ENCODE measurements around the gene TPK1.

TPK1 gene

GRCh38 chr7:144403649-144404061 lies 432.2 kb downstream of the TPK1 start, which contains the start of gene NOBOX:
NOBOX (minus strand) TSS chr7:144403693.
- Histone ChIP-seq H3K36me3 (ENCODE audit: control insufficient read depth in 2 of 2, insufficient read depth in 1 of 2, low read length in 2 of 2) (no peaks in the 10 kb centered on the region), H3K4me3 (ENCODE audit: low read depth, low read length) (no peak within 1 kb of the TSS), H3K9me3 (ENCODE audit: control insufficient read depth, insufficient read depth, low read depth, low read length) (no peaks in the 10 kb centered on the region), H3K27ac (ENCODE audit: extremely low read depth, low read depth, low read length) (no peak within 1 kb of the TSS), H3K4me1 (ENCODE audit: control insufficient read depth, insufficient read depth, low read length) (no peaks in the 10 kb centered on the region)
- ChIA-PET POLR2A (no interaction called here), CTCF (no interaction called here)
- TF ChIP-seq HOXC10 (CRISPR knock-in tag; IDR thresholded peaks at IDR 0.05) (no peak), ZNF664 (tag by site-specific recombination; IDR thresholded peaks at IDR 0.05) (no peak), MZF1 (tag by site-specific recombination; IDR thresholded peaks at IDR 0.05; ENCODE audit: borderline replicate concordance) (no peak), PRDM1 (tag by site-specific recombination; IDR thresholded peaks at IDR 0.05) (no peak), ZNF132 (tag by site-specific recombination; IDR thresholded peaks at IDR 0.05; ENCODE audit: borderline replicate concordance) (no peak)

GRCh38 chr7:144403102-144403501 lies 432.8 kb downstream of the TPK1 start:
- no peak for TF ChIP-seq ZNF585B (tag by site-specific recombination; IDR thresholded peaks at IDR 0.05)
- no peak for TF ChIP-seq ZBTB26 (tag by site-specific recombination; optimal IDR thresholded peaks at IDR 0.05)
- TF ChIP-seq ZNF266 (tag by site-specific recombination; IDR thresholded peaks at IDR 0.05; ENCODE audit: low read depth): no peak
- TF ChIP-seq ZFP3 (tag by site-specific recombination; IDR thresholded peaks at IDR 0.05; ENCODE audit: low read depth): no peak
- no peak for TF ChIP-seq ZNF529 (tag by site-specific recombination; IDR thresholded peaks at IDR 0.05; ENCODE audit: insufficient replicate concordance)
- no peak for TF ChIP-seq REPIN1 (tag by site-specific recombination; IDR thresholded peaks at IDR 0.05; ENCODE audit: low read depth)
- no peak for TF ChIP-seq ZNF175 (tag by site-specific recombination; IDR thresholded peaks at IDR 0.05)
- no peak for TF ChIP-seq SCRT1 (tag by site-specific recombination; IDR thresholded peaks at IDR 0.05; ENCODE audit: borderline replicate concordance)
- ChIA-PET POLR2A (no interaction called here), CTCF (interaction anchor here (0.7 kb wide), 1 partner anchor 265 kb away, joined by 3 read pairs; no protein-coding TSS in a partner anchor)
- no peaks in the 10 kb centered on the region for H3K9me3 ChIP-seq (ENCODE audit: control insufficient read depth, insufficient read depth, low read depth, low read length)
- no peak overlapping the region for H3K27ac ChIP-seq (ENCODE audit: extremely low read depth, low read depth, low read length)
- no peaks in the 10 kb centered on the region for H3K4me1 ChIP-seq (ENCODE audit: control insufficient read depth, insufficient read depth, low read length)
- no peaks in the 10 kb centered on the region for H3K36me3 ChIP-seq (ENCODE audit: control insufficient read depth in 2 of 2, insufficient read depth in 1 of 2, low read length in 2 of 2)
- no peak overlapping the region for H3K4me3 ChIP-seq (ENCODE audit: low read depth, low read length)

All from HEK293 (cell line).